Measurements from ENCODE around the gene DHRS1. TPM values are rescaled to one million over a fixed set of nuclear protein-coding genes. Genes with fewer than 3 reads are reported as not detected.
A peak's percentile ranks its signal among the peaks of the same experiment; 100 is the strongest.

Gene DHRS1
- total RNA-seq, 2 experiments from 2014 or later = 11.9 to 13.6 TPM

- intact Hi-C loops (cut with micrococcal nuclease) = no loop called here
- Mint-ChIP-seq H3K27ac (peak overlapping the region; percentile 13), H3K9me3 (no peaks in the 10 kb centered on the region), H3K4me1 (ENCODE audit: low read depth) (peaks cover 56% of the 10 kb centered on the region), H3K4me3 (no peak overlapping the region), H3K36me3 (ENCODE audit: low read depth) (peaks cover 9% of the 10 kb centered on the region), H3K27me3 (no peaks in the 10 kb centered on the region)
- ATAC-seq = no peak
- CTCF ChIA-PET = interaction anchor here (0.8 to 28.2 kb wide), 6 partner anchors 15 to 122 kb away, joined by 3 to 873 read pairs (median 19); partner anchors contain the start of genes ADCY4, DHRS1, GMPR2 and KHNYN
- TF ChIP-seq CTCF (IDR thresholded peaks at IDR 0.05) = no peak
- POLR2A ChIA-PET = interaction anchor here (0.7 to 2.2 kb wide), 3 partner anchors 10 to 127 kb away, joined by 3 to 9 read pairs (median 4); partner anchors contain the start of gene TINF2
- DNase-seq = no peak
Measured at GRCh38 chr14:24314377-24315193, 15.0 kb upstream of the DHRS1 start.

GRCh38 chr14:24313913-24314312 lies 14.3 kb upstream of the DHRS1 start:
- Mint-ChIP-seq H3K9me3 (no peaks in the 10 kb centered on the region), H3K36me3 (ENCODE audit: low read depth) (peaks cover 16% of the 10 kb centered on the region), H3K4me1 (ENCODE audit: low read depth) (peaks cover 60% of the 10 kb centered on the region), H3K4me3 (no peak overlapping the region), H3K27ac (peak overlapping the region; percentile 13), H3K27me3 (no peaks in the 10 kb centered on the region)
- POLR2A ChIA-PET = interaction anchor here (0.7 to 2.2 kb wide), 3 partner anchors 11 to 127 kb away, joined by 3 to 9 read pairs (median 4); partner anchors contain the start of gene TINF2
- no peak for DNase-seq
- no peak for ATAC-seq
- CTCF ChIA-PET = interaction anchor here (0.8 to 28.2 kb wide), 6 partner anchors 14 to 122 kb away, joined by 3 to 873 read pairs (median 19); partner anchors contain the start of genes ADCY4, DHRS1, GMPR2 and KHNYN
- TF ChIP-seq CTCF (IDR thresholded peaks at IDR 0.05) = no peak
- intact Hi-C loops (cut with micrococcal nuclease) = no loop called here

GRCh38 chr14:24312736-24313507 lies 13.3 kb upstream of the DHRS1 start:
- Mint-ChIP-seq H3K27me3 (no peaks in the 10 kb centered on the region), H3K4me3 (peak overlapping the region; percentile 58), H3K36me3 (ENCODE audit: low read depth) (peaks cover 22% of the 10 kb centered on the region), H3K27ac (peak overlapping the region; percentile 63), H3K9me3 (no peaks in the 10 kb centered on the region), H3K4me1 (ENCODE audit: low read depth) (peaks cover 67% of the 10 kb centered on the region)
- intact Hi-C loops (cut with micrococcal nuclease) = no loop called here
- no peak for TF ChIP-seq CTCF (IDR thresholded peaks at IDR 0.05)
- ATAC-seq (no peak), DNase-seq (peak; percentile 48)
- ChIA-PET POLR2A (interaction anchor here (1.9 to 5.3 kb wide), 3 partner anchors 12 to 70 kb away, joined by 4 to 54 read pairs (median 9); partner anchors contain the start of genes DHRS1, NOP9 and TINF2), CTCF (interaction anchor here (1.2 to 28.2 kb wide), 5 partner anchors 13 to 118 kb away, joined by 3 to 873 read pairs (median 34); partner anchors contain the start of genes ADCY4, DHRS1, GMPR2 and KHNYN)

GRCh38 chr14:24311837-24312615 lies 12.4 kb upstream of the DHRS1 start:
- H3K9me3 Mint-ChIP-seq = no peaks in the 10 kb centered on the region
- CTCF ChIA-PET = interaction anchor here (1.2 to 28.2 kb wide), 8 partner anchors 10 to 125 kb away, joined by 3 to 873 read pairs (median 38); partner anchors contain the start of genes ADCY4, DHRS1, GMPR2 and KHNYN
- DNase-seq (no peak), ATAC-seq (no peak)
- intact Hi-C loops (cut with micrococcal nuclease) = no loop called here
- peaks cover 66% of the 10 kb centered on the region for H3K4me1 Mint-ChIP-seq (ENCODE audit: low read depth)
- POLR2A ChIA-PET = interaction anchor here (1.0 to 5.3 kb wide), 12 partner anchors 12 to 130 kb away, joined by 3 to 54 read pairs (median 4); partner anchors contain the start of genes CBLN3, CHMP4A, DHRS1 and KHNYN
- H3K36me3 Mint-ChIP-seq (ENCODE audit: low read depth) = peaks cover 27% of the 10 kb centered on the region
- no peaks in the 10 kb centered on the region for H3K27me3 Mint-ChIP-seq
- no peak for TF ChIP-seq CTCF (IDR thresholded peaks at IDR 0.05)
- peak overlapping the region; percentile 81 for H3K27ac Mint-ChIP-seq
- H3K4me3 Mint-ChIP-seq = peak overlapping the region; percentile 58

All from activated CD8-positive, alpha-beta T cell treated with anti-CD3 and anti-CD28 coated beads for 36 hours (primary cell).